A549 (cell line): ENCODE results near the gene CREB5. TPM values are rescaled to one million over a fixed set of nuclear protein-coding genes. Genes with fewer than 3 reads are reported as not detected.
A peak's percentile ranks its signal among the peaks of the same experiment; 100 is the strongest.

Experiments
- ATAC-seq, 2 experiments: fragments of 200-7000 bp in 1 of 2; fragments of >200 bp in 1 of 2; cut with Nextera tagmentation in 1 of 2; cut with Tn5 transposase in 1 of 2; 3 replicates each; pipeline versions ENCODE4 v1.8.0 to v1.9.1; 2018 to 2020; ENCODE audit warnings: mild to moderate bottlenecking in 1 of 2, moderate library complexity in 1 of 2
- CTCF ChIA-PET: fragments of 300-600 bp; sonication (Branson Sonifier 250); formaldehyde crosslinking; extraction: SDS; loops from one replicate; lab custom pipeline; 2021; ENCODE audit warnings: antibody characterized with exemption, inconsistent platforms; lab: Yijun Ruan, JAX
- POLR2A ChIA-PET: fragments of 350-600 bp; formaldehyde crosslinking; extraction: SDS; loops from one replicate; lab custom pipeline; 2021; ENCODE audit warnings: antibody characterized with exemption, inconsistent platforms; lab: Yijun Ruan, JAX
- DNase-seq, 2 experiments: peaks; one replicate each; pipeline versions ENCODE4 v3.0.0 to v3.0.0-alpha.2; 2011 to 2016; ENCODE audit warnings: low read depth in 1 of 2, low spot score in 1 of 2
- FAIRE-seq: peaks from 2 replicates; lab custom pipeline; 2011; peaks lifted over from hg19 to GRCh38; lab: Jason Lieb, UNC
- H3K27ac ChIP-seq, 2 experiments: fragments of >200 bp; sonication (Bioruptor Twin); formaldehyde crosslinking; 3 replicates each; pipeline ENCODE4 v1.5.1; 2016 to 2017
- H3K4me1 ChIP-seq: fragments of >200 bp; sonication (Bioruptor Twin); formaldehyde crosslinking; 3 replicates; pipeline ENCODE4 v1.6.1; 2016
- H3K4me2 ChIP-seq: fragments of >200 bp; sonication (Bioruptor Twin); formaldehyde crosslinking; 3 replicates; pipeline ENCODE4 v1.6.1; 2016
- H3K4me3 ChIP-seq: fragments of >200 bp; sonication (Bioruptor Twin); formaldehyde crosslinking; 3 replicates; pipeline ENCODE4 v1.5.1; 2016
- H3K9me3 ChIP-seq: fragments of >200 bp; sonication (Bioruptor Twin); formaldehyde crosslinking; 3 replicates; pipeline ENCODE4 v1.6.1; 2016
- BHLHE40 ChIP-seq: IDR thresholded peaks from 2 replicates; pipeline ENCODE4 v1.6.1; 2012; ENCODE audit warnings: low read depth, low read length, inconsistent platforms
- CHD2 ChIP-seq: fragments of 150-350 bp; IDR thresholded peaks from 2 replicates; pipeline ENCODE4 v1.6.1; 2014; ENCODE audit warnings: low read length; ENCODE audit not compliant: partially characterized antibody
- CTCF ChIP-seq: fragments of >200 bp; sonication (Bioruptor Twin); formaldehyde crosslinking; IDR thresholded peaks from 3 replicates; pipeline ENCODE4 v1.5.1; 2016
- E2F6 ChIP-seq: IDR thresholded peaks from 2 replicates; pipeline ENCODE4 v1.6.1; 2012; ENCODE audit warnings: low read depth, borderline replicate concordance
- EHF ChIP-seq: fragments of 250-450 bp; sonication (Bioruptor Pico); IDR thresholded peaks from 2 replicates; pipeline ENCODE4 v1.5.0; 2020; ENCODE audit warnings: mild to moderate bottlenecking
- EHMT2 ChIP-seq: fragments of 200-600 bp; sonication (generic); IDR thresholded peaks from 2 replicates; pipeline ENCODE4 v1.6.1; 2016; ENCODE audit warnings: antibody characterized with exemption, low read depth, mild to moderate bottlenecking, moderate library complexity
- ESRRA ChIP-seq: fragments of 150-350 bp; IDR thresholded peaks from 2 replicates; pipeline ENCODE4 v1.6.1; 2014; ENCODE audit warnings: mild to moderate bottlenecking, low read length, borderline replicate concordance
- GATA3 ChIP-seq: IDR thresholded peaks from 2 replicates; pipeline ENCODE4 v1.6.1; 2012; ENCODE audit warnings: borderline replicate concordance
- HOXB13 ChIP-seq: fragments of 250-450 bp; sonication (Bioruptor Pico); IDR thresholded peaks from 2 replicates; pipeline ENCODE4 v1.5.0; 2020; ENCODE audit warnings: low read depth, mild to moderate bottlenecking, moderate library complexity
- MAFK ChIP-seq: fragments of 450-650 bp; IDR thresholded peaks from 2 replicates; pipeline ENCODE4 v1.6.1; 2014; ENCODE audit not compliant: partially characterized antibody
- MAX ChIP-seq: IDR thresholded peaks from 2 replicates; pipeline ENCODE4 v1.6.1; 2012
- MAZ ChIP-seq: fragments of 150-350 bp; IDR thresholded peaks from 2 replicates; pipeline ENCODE4 v1.6.1; 2014; ENCODE audit warnings: antibody characterized with exemption, low read depth, low read length, borderline replicate concordance
- NPAS2 ChIP-seq: fragments of 250-450 bp; sonication (Bioruptor Pico); IDR thresholded peaks from 2 replicates; pipeline ENCODE4 v1.8.0; 2022; ENCODE audit warnings: mild to moderate bottlenecking, moderate library complexity, borderline replicate concordance
- NR3C1 ChIP-seq: fragments of >200 bp; sonication (Bioruptor Twin); formaldehyde crosslinking; IDR thresholded peaks from 3 replicates; pipeline ENCODE4 v1.6.1; 2017
- POLR2A ChIP-seq: IDR thresholded peaks from 2 replicates; pipeline ENCODE4 v1.6.1; 2012; ENCODE audit warnings: mild to moderate bottlenecking, low read length
- RAD21 ChIP-seq, 2 experiments: fragments of >200 bp in 1 of 2; sonication (Bioruptor Twin) in 1 of 2; formaldehyde crosslinking in 1 of 2; IDR thresholded peaks in 1 of 2; conservative IDR thresholded peaks in 1 of 2; 2 replicates in 1 of 2; 3 replicates in 1 of 2; pipeline ENCODE4 v1.6.1; 2012 to 2018; ENCODE audit warnings: inconsistent platforms in 1 of 2
- RARB ChIP-seq: fragments of 250-450 bp; sonication (Bioruptor Pico); IDR thresholded peaks from 2 replicates; pipeline ENCODE4 v1.8.0; 2021; ENCODE audit warnings: mild to moderate bottlenecking, moderate library complexity
- RFX5 ChIP-seq: fragments of 450-650 bp; IDR thresholded peaks from 2 replicates; pipeline ENCODE4 v1.7.1; 2014; ENCODE audit warnings: antibody characterized with exemption, mild to moderate bottlenecking, moderate library complexity
- RNF2 ChIP-seq: fragments of 200-600 bp; sonication (generic); IDR thresholded peaks from 2 replicates; pipeline ENCODE4 v1.6.1; 2016; ENCODE audit warnings: low read depth, mild to moderate bottlenecking, antibody characterized with exemption, moderate library complexity, borderline replicate concordance
- SMC3 ChIP-seq: fragments of >200 bp; sonication (Bioruptor Twin); formaldehyde crosslinking; IDR thresholded peaks from 3 replicates; pipeline ENCODE4 v1.6.1; 2018; ENCODE audit warnings: inconsistent platforms
- TP53 ChIP-seq: fragments of 250-450 bp; sonication (Bioruptor Pico); IDR thresholded peaks from 2 replicates; pipeline ENCODE4 v1.5.0; 2021; ENCODE audit warnings: mild to moderate bottlenecking, moderate library complexity
- ZC3H11A ChIP-seq: fragments of 450-650 bp; IDR thresholded peaks from 2 replicates; pipeline ENCODE4 v1.6.1; 2014; ENCODE audit warnings: antibody characterized with exemption, mild to moderate bottlenecking
- ZNF302 ChIP-seq: fragments of 250-450 bp; sonication (Bioruptor Pico); IDR thresholded peaks from 2 replicates; pipeline ENCODE4 v1.9.0; 2021; ENCODE audit warnings: inconsistent platforms, mild to moderate bottlenecking, moderate library complexity
- ZSCAN20 ChIP-seq: fragments of 250-450 bp; sonication (Bioruptor Pico); IDR thresholded peaks from 2 replicates; pipeline ENCODE4 v1.8.0; 2022; ENCODE audit warnings: mild to moderate bottlenecking, moderate library complexity
- WGBS: methylation state at CpG from one replicate; pipeline ENCODE4 v1.1.6; 2017; ENCODE audit errors: missing lambda C conversion rate; 5-methylcytosine and 5-hydroxymethylcytosine counted together
- polyA plus RNA-seq, 4 experiments: library from polyadenylated mRNA; depleted of rRNA in 3 of 4; stranded (reverse); fragments of >200 nt; fragmentation: RNase III in 1 of 4; extraction: RNeasy Plus Mini Kit Qiagen cat#74134 plus additional on column Dnase treatment in 1 of 4; gene quantifications; 2 replicates in 3 of 4; 3 replicates in 1 of 4; pipeline ENCODE4 v1.2.3, GENCODE V29; 2011 to 2017
- TF ChIP-seq, protein P1 (sequence below): fragments of 150-350 bp; IDR thresholded peaks from 2 replicates; pipeline ENCODE4 v1.6.1; 2014; ENCODE audit warnings: low read depth, mild to moderate bottlenecking, low read length
- TF ChIP-seq, protein P2 (sequence below): fragments of 250-450 bp; sonication (Bioruptor Pico); IDR thresholded peaks from 2 replicates; pipeline ENCODE4 v1.5.0; 2020; ENCODE audit warnings: low read depth, mild to moderate bottlenecking, moderate library complexity
- TF ChIP-seq, protein P3 (sequence below): fragments of >200 bp; sonication (Bioruptor Twin); formaldehyde crosslinking; IDR thresholded peaks from 3 replicates; pipeline ENCODE4 v1.6.1; 2016

Gene CREB5
- polyA plus RNA-seq, 2 of the 4 experiments (the other 2 are of a cell fraction): 0.61 to 1.5 TPM

DNA sequence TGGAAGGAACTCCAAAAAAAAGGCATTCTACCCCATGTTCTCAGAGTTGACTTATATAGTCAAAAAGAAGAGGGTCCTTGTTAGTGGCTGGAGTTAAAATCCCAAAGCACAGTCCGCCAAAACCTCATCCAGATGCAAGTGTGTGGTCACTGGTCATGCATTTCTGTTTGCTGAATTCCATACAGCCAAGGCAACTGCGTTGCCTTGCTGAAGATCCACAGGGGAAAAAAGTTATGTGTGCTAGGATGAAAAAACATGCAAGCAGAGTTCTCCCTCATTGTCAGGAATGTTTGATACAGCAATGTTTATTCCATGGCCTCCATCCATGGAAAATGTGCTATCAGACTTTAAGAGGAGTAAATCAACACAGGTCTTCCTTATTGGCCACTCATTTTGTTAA, 213.1 kb downstream of the CREB5 start (continued):
- no peak for TF ChIP-seq EHMT2
- TF ChIP-seq ZC3H11A: no peak
- no peak for TF ChIP-seq ESRRA
- no peak for TF ChIP-seq HOXB13 (CRISPR knock-in tag)

GRCh38 chr7:28626221-28626620, 213.9 kb downstream of the CREB5 start:
- Histone ChIP-seq H3K27ac (no peak overlapping the region), H3K4me1 (no peaks in the 10 kb centered on the region), H3K4me2 (0 out of 3 replicates have a peak overlapping the region, but pooled peaks have one; percentile 26), H3K4me3 (no peak overlapping the region), H3K9me3 (no peaks in the 10 kb centered on the region)
- TF ChIP-seq, protein P1, sequence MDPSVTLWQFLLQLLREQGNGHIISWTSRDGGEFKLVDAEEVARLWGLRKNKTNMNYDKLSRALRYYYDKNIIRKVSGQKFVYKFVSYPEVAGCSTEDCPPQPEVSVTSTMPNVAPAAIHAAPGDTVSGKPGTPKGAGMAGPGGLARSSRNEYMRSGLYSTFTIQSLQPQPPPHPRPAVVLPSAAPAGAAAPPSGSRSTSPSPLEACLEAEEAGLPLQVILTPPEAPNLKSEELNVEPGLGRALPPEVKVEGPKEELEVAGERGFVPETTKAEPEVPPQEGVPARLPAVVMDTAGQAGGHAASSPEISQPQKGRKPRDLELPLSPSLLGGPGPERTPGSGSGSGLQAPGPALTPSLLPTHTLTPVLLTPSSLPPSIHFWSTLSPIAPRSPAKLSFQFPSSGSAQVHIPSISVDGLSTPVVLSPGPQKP: no peak
- no peak for TF ChIP-seq EHMT2
- no peak for TF ChIP-seq EHF (CRISPR knock-in tag)
- TF ChIP-seq RFX5: no peak
- no peak for TF ChIP-seq NR3C1
- no peak for TF ChIP-seq POLR2A
- TF ChIP-seq E2F6: no peak
- no peak for FAIRE-seq
- 0% methylated on average over 1 of the region's 1 CpG for WGBS
- CTCF ChIA-PET: interaction anchor here (0.5 to 1.9 kb wide), 7 partner anchors 14 to 327 kb away, joined by 3 to 4 read pairs (median 4); no protein-coding TSS in a partner anchor
- ATAC-seq: no peak; a peak in 1 of 6 replicates
- POLR2A ChIA-PET: no interaction called here
- DNase-seq: no peak

- 14% methylated on average over 8 of the region's 8 CpGs for whole genome bisulfite sequencing
- peak in 1 of 2 experiments; percentile 84; a peak in 3 of 6 replicates for ATAC-seq
- CTCF ChIA-PET: interaction anchor here (0.5 to 1.9 kb wide), 10 partner anchors 11 to 328 kb away, joined by 3 to 4 read pairs (median 3); no protein-coding TSS in a partner anchor
- FAIRE-seq: no peak
- no peak for TF ChIP-seq TP53 (CRISPR knock-in tag)
- peak; percentile 58; the same call in 2 of the 3 replicates for TF ChIP-seq SMC3
- TF ChIP-seq MAX: no peak
- TF ChIP-seq, protein P2, sequence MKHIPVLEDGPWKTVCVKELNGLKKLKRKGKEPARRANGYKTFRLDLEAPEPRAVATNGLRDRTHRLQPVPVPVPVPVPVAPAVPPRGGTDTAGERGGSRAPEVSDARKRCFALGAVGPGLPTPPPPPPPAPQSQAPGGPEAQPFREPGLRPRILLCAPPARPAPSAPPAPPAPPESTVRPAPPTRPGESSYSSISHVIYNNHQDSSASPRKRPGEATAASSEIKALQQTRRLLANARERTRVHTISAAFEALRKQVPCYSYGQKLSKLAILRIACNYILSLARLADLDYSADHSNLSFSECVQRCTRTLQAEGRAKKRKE (CRISPR knock-in tag): no peak
- TF ChIP-seq NPAS2 (CRISPR knock-in tag): no peak
- no peak for TF ChIP-seq GATA3
- TF ChIP-seq CHD2: no peak
- no peak for TF ChIP-seq ZSCAN20 (CRISPR knock-in tag)
- no peak for TF ChIP-seq ZNF302 (CRISPR knock-in tag)
- no peak for TF ChIP-seq RNF2
- TF ChIP-seq MAFK: no peak
- no peak for TF ChIP-seq BHLHE40
- TF ChIP-seq RARB: no peak
- TF ChIP-seq, protein P3, sequence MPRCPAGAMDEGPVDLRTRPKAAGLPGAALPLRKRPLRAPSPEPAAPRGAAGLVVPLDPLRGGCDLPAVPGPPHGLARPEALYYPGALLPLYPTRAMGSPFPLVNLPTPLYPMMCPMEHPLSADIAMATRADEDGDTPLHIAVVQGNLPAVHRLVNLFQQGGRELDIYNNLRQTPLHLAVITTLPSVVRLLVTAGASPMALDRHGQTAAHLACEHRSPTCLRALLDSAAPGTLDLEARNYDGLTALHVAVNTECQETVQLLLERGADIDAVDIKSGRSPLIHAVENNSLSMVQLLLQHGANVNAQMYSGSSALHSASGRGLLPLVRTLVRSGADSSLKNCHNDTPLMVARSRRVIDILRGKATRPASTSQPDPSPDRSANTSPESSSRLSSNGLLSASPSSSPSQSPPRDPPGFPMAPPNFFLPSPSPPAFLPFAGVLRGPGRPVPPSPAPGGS: no peak
- TF ChIP-seq CTCF: peak; percentile 51
- no peak for TF ChIP-seq MAZ
- TF ChIP-seq RAD21 (conservative IDR thresholded peaks at IDR 0.05 in 1 of 2, IDR thresholded peaks at IDR 0.05 in 1 of 2): peak; percentile 44 to 50; a peak in 4 of 5 replicates
- Histone ChIP-seq H3K4me1 (no peaks in the 10 kb centered on the region), H3K9me3 (no peaks in the 10 kb centered on the region), H3K4me3 (no peak overlapping the region), H3K4me2 (0 out of 3 replicates have a peak overlapping the region, but pooled peaks have one; percentile 26), H3K27ac (no peak overlapping the region)
- POLR2A ChIA-PET: no interaction called here
- peak; percentile 28 to 40 for DNase-seq
Observed at GRCh38 chr7:28626624-28627262, 214.4 kb downstream of the CREB5 start.
